ENCODE results near the gene AKTIP.
"Not testable (repeated sequence)": the region's sequence is repeated elsewhere in the genome, so short reads cannot be mapped to it uniquely, and the experiment has no call there.

The AKTIP gene

DNA sequence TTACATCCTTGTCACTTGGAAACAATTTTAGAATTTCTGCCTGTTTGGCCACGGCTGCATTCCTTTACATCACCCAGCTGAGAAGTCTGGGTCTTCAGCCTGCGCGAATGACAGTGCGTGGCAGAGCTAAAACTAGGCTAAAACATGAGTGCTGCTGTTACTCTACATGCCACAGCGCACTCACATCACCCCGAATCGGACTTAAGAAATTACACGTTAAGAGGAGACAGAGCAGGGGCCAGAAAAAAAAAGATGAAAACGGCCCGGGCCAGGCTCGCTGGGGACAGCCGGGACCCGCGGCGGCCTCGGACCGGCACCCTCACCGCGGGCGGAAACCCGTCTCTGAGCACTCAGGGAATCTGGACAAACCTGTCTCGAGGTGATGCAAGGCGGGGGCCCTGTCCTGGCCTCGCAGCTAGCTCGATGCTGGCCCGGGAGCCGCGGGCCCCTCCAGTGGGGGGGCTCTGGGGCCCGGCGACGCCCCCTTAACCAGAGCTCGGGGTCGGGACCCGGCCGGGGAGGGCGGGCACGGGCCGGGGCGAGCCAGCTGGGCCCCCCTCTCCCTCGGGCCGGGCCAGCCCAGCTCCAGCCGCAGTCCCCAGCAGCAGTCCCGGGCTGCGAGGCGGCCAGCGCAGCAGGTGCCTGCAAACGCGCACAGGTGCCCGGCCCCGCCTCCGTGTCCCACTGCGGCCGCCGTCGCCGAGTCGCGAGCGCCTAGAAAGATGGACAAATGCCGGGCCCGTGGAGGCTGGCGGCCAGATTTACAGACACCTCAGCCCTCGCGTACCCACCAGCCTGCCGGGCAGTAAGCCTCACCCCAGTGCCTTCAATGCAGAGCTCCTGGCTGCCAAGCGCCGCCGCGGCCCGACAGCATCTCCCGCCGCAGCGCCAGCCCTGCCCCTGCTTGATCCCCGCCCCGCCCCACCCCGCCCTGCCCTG, at the start of gene AKTIP:
TSS of gene AKTIP (minus strand) at position 879 of the 939 bp plus-strand sequence. CDS start 2,950 bp downstream, outside the sequence.
- no peak for DNase-seq (ENCODE audit: low read depth, low spot score)
- peak within 1 kb of the TSS; percentile 87 for H3K9ac ChIP-seq (ENCODE audit: insufficient read length, low read depth)
- peaks cover 8% of the 10 kb centered on the region for H3K4me1 ChIP-seq (ENCODE audit: insufficient read depth, insufficient read length)
- H3K9me3 ChIP-seq (ENCODE audit: insufficient read depth, low read length), result no peaks in the 10 kb centered on the region
- peak within 1 kb of the TSS; percentile 79 for H3K4me3 ChIP-seq (ENCODE audit: insufficient read length, low read depth)
- peaks cover 14% of the 10 kb centered on the region for H3K27me3 ChIP-seq (ENCODE audit: insufficient read depth, insufficient read length)
- TF ChIP-seq YY1 (IDR thresholded peaks at IDR 0.05; ENCODE audit: insufficient read depth, insufficient read length), result no peak
- TF ChIP-seq ZNF274 (IDR thresholded peaks at IDR 0.05; ENCODE audit: low read depth, low read length), result no peak
- no peak for TF ChIP-seq SUZ12 (IDR thresholded peaks at IDR 0.05; ENCODE audit: extremely low read depth, insufficient read depth, insufficient read length)
- H3K36me3 ChIP-seq (ENCODE audit: insufficient read depth, insufficient read length, low read length), result peaks cover 7% of the 10 kb centered on the region

DNA sequence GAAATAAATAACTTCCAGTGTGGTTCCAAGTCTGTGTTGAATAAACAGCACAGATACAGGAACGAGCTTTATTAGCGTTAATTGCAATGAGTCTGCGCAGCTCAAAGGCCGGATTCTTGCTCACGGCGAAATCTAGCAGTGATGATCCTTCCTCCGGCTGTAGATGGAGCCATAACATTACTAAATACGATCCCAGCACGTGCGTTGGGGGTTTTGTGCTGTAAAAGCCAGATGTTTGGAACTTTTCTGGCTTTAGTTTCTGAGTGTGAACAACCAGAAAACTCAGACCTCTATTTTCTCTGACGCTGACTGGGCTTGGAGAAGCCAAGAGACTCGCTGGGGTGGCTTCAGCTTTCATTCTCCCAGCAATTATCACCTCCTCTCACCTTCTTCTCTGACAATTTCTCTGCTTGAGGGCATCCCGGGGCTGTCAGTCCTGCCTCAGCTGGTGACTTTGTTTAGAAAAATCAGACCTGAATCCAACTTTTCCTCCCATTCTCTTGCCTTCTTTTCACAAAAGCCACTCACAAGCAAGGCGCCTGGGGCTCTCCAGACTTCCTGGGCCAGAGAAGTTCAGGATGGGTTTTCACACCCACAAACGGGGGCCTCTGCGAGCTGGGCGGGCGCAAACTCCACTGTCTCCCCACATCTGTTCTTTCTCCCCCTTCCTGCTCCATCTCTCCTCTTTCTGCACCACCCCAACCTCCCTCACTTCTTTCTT, 47.1 kb upstream of the AKTIP start:
- Histone ChIP-seq H3K4me1 (ENCODE audit: insufficient read depth, insufficient read length) (peaks cover 5% of the 10 kb centered on the region), H3K27me3 (ENCODE audit: insufficient read depth, insufficient read length) (peaks cover 13% of the 10 kb centered on the region), H3K9me3 (ENCODE audit: insufficient read depth, low read length) (no peaks in the 10 kb centered on the region), H3K4me3 (ENCODE audit: insufficient read length, low read depth) (no peak overlapping the region), H3K36me3 (ENCODE audit: insufficient read depth, insufficient read length, low read length) (no peaks in the 10 kb centered on the region), H3K9ac (ENCODE audit: insufficient read length, low read depth) (no peak overlapping the region)
- DNase-seq (ENCODE audit: low read depth, low spot score), result peak; percentile 65
- TF ChIP-seq YY1 (IDR thresholded peaks at IDR 0.05; ENCODE audit: insufficient read depth, insufficient read length) (no peak), SUZ12 (IDR thresholded peaks at IDR 0.05; ENCODE audit: extremely low read depth, insufficient read depth, insufficient read length) (no peak), ZNF274 (IDR thresholded peaks at IDR 0.05; ENCODE audit: low read depth, low read length) (no peak)

DNA sequence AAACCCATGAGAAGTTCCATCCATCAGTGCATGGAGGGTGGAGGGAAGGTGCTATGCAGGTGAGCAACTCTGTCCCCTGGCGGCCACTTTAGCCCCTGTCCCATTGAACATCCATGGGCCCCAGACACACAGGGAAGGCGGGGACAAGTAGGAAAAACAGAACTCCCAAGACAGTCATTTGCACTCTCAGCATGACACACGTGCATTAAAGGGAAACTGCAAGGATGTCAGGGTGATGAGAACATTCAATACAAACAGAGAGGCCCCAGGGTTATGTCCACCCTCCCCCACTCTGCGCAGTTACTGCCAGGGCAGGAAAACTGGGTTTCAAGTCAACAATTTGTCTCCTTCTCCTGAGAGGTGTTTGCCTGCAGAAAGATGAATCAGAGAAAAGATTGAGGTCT, 44.0 kb upstream of the AKTIP start:
- Histone ChIP-seq H3K9ac (ENCODE audit: insufficient read length, low read depth) (no peak overlapping the region), H3K9me3 (ENCODE audit: insufficient read depth, low read length) (no peaks in the 10 kb centered on the region), H3K36me3 (ENCODE audit: insufficient read depth, insufficient read length, low read length) (no peaks in the 10 kb centered on the region), H3K4me1 (ENCODE audit: insufficient read depth, insufficient read length) (peaks cover 5% of the 10 kb centered on the region), H3K4me3 (ENCODE audit: insufficient read length, low read depth) (no peak overlapping the region), H3K27me3 (ENCODE audit: insufficient read depth, insufficient read length) (peaks cover 13% of the 10 kb centered on the region)
- no peak for TF ChIP-seq YY1 (IDR thresholded peaks at IDR 0.05; ENCODE audit: insufficient read depth, insufficient read length)
- no peak for TF ChIP-seq SUZ12 (IDR thresholded peaks at IDR 0.05; ENCODE audit: extremely low read depth, insufficient read depth, insufficient read length)
- no peak for TF ChIP-seq ZNF274 (IDR thresholded peaks at IDR 0.05; ENCODE audit: low read depth, low read length)
- no peak for DNase-seq (ENCODE audit: low read depth, low spot score)

DNA sequence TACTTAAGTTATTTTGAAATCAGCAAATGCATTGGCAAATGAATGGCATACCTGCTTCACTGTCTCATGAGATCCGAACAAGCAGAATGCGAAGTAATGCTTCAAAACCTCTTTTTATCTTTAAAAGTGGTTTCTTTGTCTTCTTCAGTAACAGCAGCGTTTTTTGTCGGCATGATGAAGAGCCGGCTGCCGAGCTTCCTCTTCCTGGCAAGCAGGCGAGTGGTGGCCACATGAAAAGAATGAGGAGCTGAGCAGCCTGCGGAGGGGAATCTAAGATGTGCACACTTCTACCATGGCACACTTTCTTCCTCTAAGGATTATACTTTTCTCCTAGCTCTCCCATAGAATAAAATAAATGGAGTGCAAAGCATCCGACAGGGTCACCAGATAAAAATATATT, 42.4 kb upstream of the AKTIP start:
- no peak overlapping the region for H3K9ac ChIP-seq (ENCODE audit: insufficient read length, low read depth)
- no peak overlapping the region for H3K4me3 ChIP-seq (ENCODE audit: insufficient read length, low read depth)
- TF ChIP-seq SUZ12 (IDR thresholded peaks at IDR 0.05; ENCODE audit: extremely low read depth, insufficient read depth, insufficient read length) (no peak), ZNF274 (IDR thresholded peaks at IDR 0.05; ENCODE audit: low read depth, low read length) (no peak), YY1 (IDR thresholded peaks at IDR 0.05; ENCODE audit: insufficient read depth, insufficient read length) (no peak)
- DNase-seq (ENCODE audit: low read depth, low spot score), result no peak
- no peaks in the 10 kb centered on the region for H3K9me3 ChIP-seq (ENCODE audit: insufficient read depth, low read length)
- H3K36me3 ChIP-seq (ENCODE audit: insufficient read depth, insufficient read length, low read length), result no peaks in the 10 kb centered on the region
- peaks cover under 1% of the 10 kb centered on the region for H3K4me1 ChIP-seq (ENCODE audit: insufficient read depth, insufficient read length)
- peaks cover 6% of the 10 kb centered on the region for H3K27me3 ChIP-seq (ENCODE audit: insufficient read depth, insufficient read length)

DNA sequence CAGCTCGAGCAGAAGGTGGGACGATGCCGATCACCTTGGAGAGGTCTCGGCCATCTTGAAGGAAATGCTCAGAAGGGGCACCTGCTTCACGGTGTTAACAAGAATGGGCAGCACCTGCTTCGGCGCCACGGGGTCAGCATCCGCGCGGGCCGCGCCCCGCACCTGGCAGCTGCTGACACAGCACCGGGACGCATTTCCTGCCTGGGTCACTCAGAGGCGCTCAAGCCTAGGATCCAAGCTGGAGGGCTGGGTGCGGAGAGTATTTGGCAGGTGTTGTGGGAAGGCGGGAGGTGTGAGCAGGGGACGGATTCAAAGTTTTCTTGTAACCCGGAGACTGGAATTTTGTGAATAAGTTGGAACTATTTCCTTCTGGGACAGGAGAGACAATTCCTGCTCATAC, 39.3 kb upstream of the AKTIP start:
- H3K36me3 ChIP-seq (ENCODE audit: insufficient read depth, insufficient read length, low read length), result no peaks in the 10 kb centered on the region
- DNase-seq (ENCODE audit: low read depth, low spot score), result no peak
- H3K27me3 ChIP-seq (ENCODE audit: insufficient read depth, insufficient read length), result no peaks in the 10 kb centered on the region
- no peak overlapping the region for H3K4me3 ChIP-seq (ENCODE audit: insufficient read length, low read depth)
- TF ChIP-seq YY1 (IDR thresholded peaks at IDR 0.05; ENCODE audit: insufficient read depth, insufficient read length), result no peak
- TF ChIP-seq ZNF274 (IDR thresholded peaks at IDR 0.05; ENCODE audit: low read depth, low read length), result no peak
- H3K9me3 ChIP-seq (ENCODE audit: insufficient read depth, low read length), result peaks cover 11% of the 10 kb centered on the region; the same call in 1 of the 2 replicates
- H3K9ac ChIP-seq (ENCODE audit: insufficient read length, low read depth), result no peak overlapping the region
- H3K4me1 ChIP-seq (ENCODE audit: insufficient read depth, insufficient read length), result no peaks in the 10 kb centered on the region

DNA sequence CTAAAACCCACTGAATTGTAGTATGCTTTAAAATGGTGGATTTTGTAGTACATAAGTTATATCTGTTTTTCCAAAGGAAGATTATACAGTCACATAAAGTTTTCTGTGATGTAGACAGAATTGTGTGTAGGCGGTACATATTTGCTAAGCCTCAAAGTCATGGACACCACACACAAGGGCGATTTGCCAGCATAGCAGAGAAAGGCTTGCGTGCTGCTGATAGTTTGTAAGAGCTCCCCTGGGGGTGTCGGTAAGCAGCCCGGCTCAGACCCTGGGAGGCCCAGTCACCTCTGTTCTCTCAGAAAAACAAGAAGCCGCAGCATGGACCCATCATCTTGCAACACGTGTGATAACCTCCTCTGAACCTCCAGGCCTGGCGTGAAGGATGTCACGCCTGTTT, 38.3 kb upstream of the AKTIP start:
- Histone ChIP-seq H3K27me3 (ENCODE audit: insufficient read depth, insufficient read length) (no peaks in the 10 kb centered on the region), H3K4me3 (ENCODE audit: insufficient read length, low read depth) (no peak overlapping the region), H3K9ac (ENCODE audit: insufficient read length, low read depth) (no peak overlapping the region), H3K9me3 (ENCODE audit: insufficient read depth, low read length) (peaks cover 11% of the 10 kb centered on the region; the same call in 1 of the 2 replicates), H3K36me3 (ENCODE audit: insufficient read depth, insufficient read length, low read length) (no peaks in the 10 kb centered on the region), H3K4me1 (ENCODE audit: insufficient read depth, insufficient read length) (no peaks in the 10 kb centered on the region)
- no peak for TF ChIP-seq ZNF274 (IDR thresholded peaks at IDR 0.05; ENCODE audit: low read depth, low read length)
- TF ChIP-seq YY1 (IDR thresholded peaks at IDR 0.05; ENCODE audit: insufficient read depth, insufficient read length), result no peak
- no peak for TF ChIP-seq SUZ12 (IDR thresholded peaks at IDR 0.05; ENCODE audit: extremely low read depth, insufficient read depth, insufficient read length)
- DNase-seq (ENCODE audit: low read depth, low spot score), result no peak

DNA sequence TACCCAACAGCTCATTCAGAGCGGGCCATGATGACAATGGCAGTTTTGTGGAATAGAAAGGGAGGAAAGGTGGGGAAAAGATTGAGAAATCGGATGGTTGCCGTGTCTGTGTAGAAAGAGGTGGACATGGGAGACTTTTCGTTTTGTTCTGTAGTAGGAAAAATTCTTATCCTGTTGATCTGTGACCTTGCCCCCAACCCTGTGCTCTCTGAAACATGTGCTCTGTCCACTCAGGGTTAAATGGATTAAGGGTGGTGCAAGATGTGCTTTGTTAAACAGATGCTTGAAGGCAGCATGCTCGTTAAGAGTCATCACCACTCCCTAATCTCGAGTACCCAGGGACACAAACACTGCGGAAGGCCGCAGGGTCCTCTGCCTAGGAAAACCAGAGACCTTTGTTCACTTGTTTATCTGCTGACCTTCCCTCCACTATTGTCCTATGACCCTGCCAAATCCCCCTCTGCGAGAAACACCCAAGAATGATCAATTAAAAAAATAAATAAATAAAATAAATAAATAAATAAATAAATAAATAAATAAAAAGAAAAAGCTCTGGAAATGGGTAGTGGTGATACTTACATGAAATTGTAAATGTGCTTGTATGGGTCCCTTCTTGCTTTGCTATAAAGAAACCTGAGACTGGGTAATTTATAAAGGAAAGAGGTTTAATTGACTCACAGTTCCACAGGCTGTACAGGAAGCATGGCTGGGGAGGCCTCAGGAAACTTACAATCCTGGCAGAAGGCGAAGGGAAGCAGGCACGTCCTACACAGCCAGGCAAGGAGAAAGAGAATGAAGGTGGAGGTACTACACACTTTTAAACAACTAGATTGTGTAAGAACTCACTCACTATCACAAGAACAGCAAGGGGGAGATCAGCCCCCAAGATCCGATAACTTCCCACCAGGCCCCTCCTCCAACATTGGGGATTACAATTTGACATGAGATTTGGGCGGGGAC, 37.0 kb upstream of the AKTIP start:
- H3K36me3 ChIP-seq (ENCODE audit: insufficient read depth, insufficient read length, low read length); DNase-seq (ENCODE audit: low read depth, low spot score): not testable (repeated sequence)
- H3K9me3 ChIP-seq (ENCODE audit: insufficient read depth, low read length), result peaks cover 11% of the 10 kb centered on the region; the same call in 1 of the 2 replicates

DNA sequence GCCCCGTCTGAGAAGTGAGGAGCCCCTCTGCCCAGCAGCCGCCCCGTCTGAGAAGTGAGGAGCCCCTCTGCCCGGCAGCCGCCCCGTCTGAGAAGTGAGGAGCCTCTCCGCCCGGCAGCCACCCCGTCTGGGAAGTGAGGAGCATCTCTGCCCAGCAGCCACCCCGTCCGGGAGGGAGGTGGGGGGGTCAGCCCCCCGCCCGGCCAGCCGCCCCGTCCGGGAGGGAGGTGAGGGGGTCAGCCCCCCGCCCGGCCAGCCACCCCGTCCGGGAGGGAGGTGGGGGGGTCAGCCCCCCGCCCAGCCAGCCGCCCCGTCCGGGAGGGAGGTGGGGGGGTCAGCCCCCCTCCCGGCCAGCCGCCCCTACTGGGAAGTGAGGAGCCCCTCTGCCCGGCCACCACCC, 36.3 kb upstream of the AKTIP start:
- H3K4me1 ChIP-seq (ENCODE audit: insufficient read depth, insufficient read length); DNase-seq (ENCODE audit: low read depth, low spot score); H3K9ac ChIP-seq (ENCODE audit: insufficient read length, low read depth); H3K27me3 ChIP-seq (ENCODE audit: insufficient read depth, insufficient read length); H3K36me3 ChIP-seq (ENCODE audit: insufficient read depth, insufficient read length, low read length); H3K4me3 ChIP-seq (ENCODE audit: insufficient read length, low read depth): not testable (repeated sequence)
- H3K9me3 ChIP-seq (ENCODE audit: insufficient read depth, low read length), result peaks cover 11% of the 10 kb centered on the region; the same call in 1 of the 2 replicates

More for the DNA sequence above, 37.0 kb upstream of the AKTIP start:
- H3K4me1 ChIP-seq (ENCODE audit: insufficient read depth, insufficient read length); H3K9ac ChIP-seq (ENCODE audit: insufficient read length, low read depth); H3K27me3 ChIP-seq (ENCODE audit: insufficient read depth, insufficient read length); H3K4me3 ChIP-seq (ENCODE audit: insufficient read length, low read depth): not testable (repeated sequence)

Measured in NT2/D1 (cell line).